Prostate gland (tissue), 2 donors: ENCODE measurements around the gene VEPH1. TPM values are rescaled to one million over a fixed set of nuclear protein-coding genes. Genes with fewer than 3 reads are reported as not detected.

Experiments
- DNase-seq: peaks from one replicate; pipeline ENCODE4 v3.0.0-alpha.2; 2019; ENCODE audit warnings: low spot score
- H3K27ac ChIP-seq, 2 donors: fragments of 200-600 bp; sonication (generic); 2 replicates each; pipeline ENCODE4 v1.5.1; 2017 to 2019
- H3K27me3 ChIP-seq: fragments of 200-600 bp; sonication (generic); replicated peaks from 2 replicates; pipeline ENCODE4 v1.5.1; 2019; ENCODE audit not compliant: insufficient read depth
- H3K36me3 ChIP-seq, 2 donors: fragments of 200-600 bp; sonication (generic); 1 replicate in 1 of 2; 2 replicates in 1 of 2; pipeline versions ENCODE4 v1.5.1 to v1.8.1; 2017 to 2019
- H3K4me1 ChIP-seq: fragments of 200-600 bp; sonication (generic); replicated peaks from 2 replicates; pipeline ENCODE4 v1.5.1; 2019
- H3K4me3 ChIP-seq, 2 donors: fragments of 200-600 bp; sonication (generic); 2 replicates each; pipeline ENCODE4 v1.5.1; 2017 to 2019
- H3K9me3 ChIP-seq: fragments of 200-600 bp; sonication (generic); 2 replicates; pipeline ENCODE4 v1.5.1; 2017
- CTCF ChIP-seq, 4 experiments: fragments of 200-600 bp in 2 of 4; fragments of 450-650 bp in 2 of 4; sonication (generic) in 2 of 4; IDR thresholded peaks; 1 replicate in 3 of 4; 2 replicates in 1 of 4; pipeline ENCODE4 v1.5.1; 2016 to 2019; ENCODE audit warnings: antibody characterized with exemption in 4 of 4, mild to moderate bottlenecking in 2 of 4, moderate library complexity in 2 of 4
- POLR2A ChIP-seq: fragments of 450-650 bp; IDR thresholded peaks from one replicate; pipeline ENCODE4 v1.6.1; 2016; ENCODE audit warnings: antibody characterized with exemption, mild to moderate bottlenecking
- POLR2AphosphoS5 ChIP-seq: sonication (generic); formaldehyde crosslinking; IDR thresholded peaks from one replicate; pipeline ENCODE4 v1.6.1; 2017; ENCODE audit warnings: antibody characterized with exemption
- WGBS: methylation state at CpG from one replicate; pipeline ENCODE4 v1.1.5; 2018; 5-methylcytosine and 5-hydroxymethylcytosine counted together
- intact Hi-C: fragments of 100-400 bp; cut with DNase I; formaldehyde crosslinking; loops from one replicate; pipeline ENCODE4 v1.14.2; 2022
- total RNA-seq, 2 donors: library from RNA; depleted of rRNA; stranded (reverse); fragments of >200 nt; gene quantifications; one replicate each; pipeline ENCODE4 v1.1.0, GENCODE V29; 2016

VEPH1 gene
- total RNA-seq, 2 donors from 2014 or later: 1.4 to 3.4 TPM

GRCh38 chr3:157387708-157388435, 115.3 kb downstream of the VEPH1 start:
- no peaks in the 10 kb centered on the region for H3K36me3 ChIP-seq
- intact Hi-C loops: no loop called here
- TF ChIP-seq POLR2A (no peak), CTCF (IDR thresholded peaks at IDR 0.05) (no peak), POLR2AphosphoS5 (no peak)
- no peak overlapping the region for H3K27ac ChIP-seq
- H3K9me3 ChIP-seq: no peaks in the 10 kb centered on the region
- no peak for DNase-seq
- H3K4me1 ChIP-seq: no peaks in the 10 kb centered on the region
- H3K4me3 ChIP-seq: no peak overlapping the region
- whole genome bisulfite sequencing: 64% methylated on average over 3 of the region's 3 CpGs
- no peaks in the 10 kb centered on the region for H3K27me3 ChIP-seq

- Histone ChIP-seq H3K27ac (no peak overlapping the region), H3K9me3 (no peaks in the 10 kb centered on the region), H3K4me1 (no peaks in the 10 kb centered on the region), H3K27me3 (no peaks in the 10 kb centered on the region), H3K36me3 (no peaks in the 10 kb centered on the region), H3K4me3 (no peak overlapping the region)
- 61% methylated on average over 3 of the region's 3 CpGs for WGBS
- DNase-seq: no peak
- intact Hi-C loops: no loop called here
- TF ChIP-seq POLR2A (no peak), CTCF (IDR thresholded peaks at IDR 0.05) (no peak), POLR2AphosphoS5 (no peak)
These were observed 118.7 kb downstream of the VEPH1 start for GRCh38 chr3:157384491-157384890.

GRCh38 chr3:157384031-157384430, 119.2 kb downstream of the VEPH1 start:
- no peak for TF ChIP-seq CTCF (IDR thresholded peaks at IDR 0.05)
- Histone ChIP-seq H3K36me3 (no peaks in the 10 kb centered on the region), H3K27ac (no peak overlapping the region), H3K27me3 (no peaks in the 10 kb centered on the region), H3K4me3 (no peak overlapping the region), H3K4me1 (no peaks in the 10 kb centered on the region), H3K9me3 (no peaks in the 10 kb centered on the region)
- 48% methylated on average over 2 of the region's 2 CpGs for WGBS
- intact Hi-C loops: no loop called here
- no peak for DNase-seq

GRCh38 chr3:157381606-157382005, 121.6 kb downstream of the VEPH1 start:
- H3K36me3 ChIP-seq: no peaks in the 10 kb centered on the region
- H3K27me3 ChIP-seq: no peaks in the 10 kb centered on the region
- H3K27ac ChIP-seq: no peak overlapping the region
- intact Hi-C loops: no loop called here
- TF ChIP-seq CTCF (IDR thresholded peaks at IDR 0.05) (no peak), POLR2AphosphoS5 (no peak), POLR2A (no peak)
- no peaks in the 10 kb centered on the region for H3K9me3 ChIP-seq
- no peak overlapping the region for H3K4me3 ChIP-seq
- 95% methylated on average over 4 of the region's 4 CpGs for WGBS
- no peak for DNase-seq
- no peaks in the 10 kb centered on the region for H3K4me1 ChIP-seq

- no peaks in the 10 kb centered on the region for H3K27me3 ChIP-seq
- H3K27ac ChIP-seq: no peak overlapping the region
- TF ChIP-seq POLR2A (no peak), POLR2AphosphoS5 (no peak), CTCF (IDR thresholded peaks at IDR 0.05) (no peak)
- H3K36me3 ChIP-seq: no peaks in the 10 kb centered on the region
- no peaks in the 10 kb centered on the region for H3K9me3 ChIP-seq
- H3K4me3 ChIP-seq: no peak overlapping the region
- intact Hi-C loops: no loop called here
- DNase-seq: no peak
- WGBS: 71% methylated on average over 1 of the region's 1 CpG
- no peaks in the 10 kb centered on the region for H3K4me1 ChIP-seq
These were observed 123.6 kb downstream of the VEPH1 start for GRCh38 chr3:157379525-157380140.
